Gastrocnemius medialis (tissue), 4 donors: ENCODE results near the gene SSR4. TPM values are rescaled to one million over a fixed set of nuclear protein-coding genes. Genes with fewer than 3 reads are reported as not detected.

Experiments used
- ATAC-seq, 2 donors: fragments of 150-250 bp; one replicate each; pipeline ENCODE4 v1.9.1; 2016
- DNase-seq, 2 donors: peaks; one replicate each; pipeline ENCODE4 v3.0.0-alpha.2; 2019
- H3K27ac ChIP-seq, 4 donors: fragments of 200-600 bp; sonication (generic); 1 replicate in 1 of 4; 2 replicates in 3 of 4; pipeline ENCODE4 v1.5.1; 2016 to 2018; ENCODE audit warnings: mild to moderate bottlenecking in 2 of 4, moderate library complexity in 1 of 4
- H3K27me3 ChIP-seq, 3 donors: fragments of 200-600 bp; sonication (generic) in 2 of 3; 1 replicate in 1 of 3; 2 replicates in 2 of 3; pipeline versions ENCODE4 v1.5.1 to v1.6.0; 2016 to 2019; ENCODE audit warnings: mild to moderate bottlenecking in 1 of 3, moderate library complexity in 1 of 3
- H3K36me3 ChIP-seq, 2 donors: fragments of 200-600 bp; sonication (generic) in 1 of 2; one replicate each; pipeline ENCODE4 v1.5.1; 2017 to 2018
- H3K4me1 ChIP-seq, 2 donors: fragments of 200-600 bp; sonication (generic) in 1 of 2; one replicate each; pipeline ENCODE4 v1.5.1; 2016 to 2017; ENCODE audit warnings: mild to moderate bottlenecking in 2 of 2
- H3K4me3 ChIP-seq, 4 donors: fragments of 200-600 bp; sonication (generic) in 3 of 4; 1 replicate in 1 of 4; 2 replicates in 3 of 4; pipeline ENCODE4 v1.5.1; 2016 to 2019; ENCODE audit warnings: mild to moderate bottlenecking in 2 of 4
- H3K9me3 ChIP-seq, 3 donors: fragments of 200-600 bp; sonication (generic) in 2 of 3; 1 replicate in 1 of 3; 2 replicates in 2 of 3; pipeline ENCODE4 v1.5.1; 2016 to 2019
- POLR2A ChIP-seq, 2 donors: fragments of 450-650 bp; IDR thresholded peaks; one replicate each; pipeline ENCODE4 v1.6.1; 2017; ENCODE audit warnings: antibody characterized with exemption in 2 of 2, mild to moderate bottlenecking in 2 of 2, moderate library complexity in 2 of 2
- in situ Hi-C, 4 donors: fragments of 200-750 bp; cut with MboI; loops; one replicate each; pipeline versions ENCODE4 v1.15.0 to v1.8.0; 2017; ENCODE audit warnings: low sequenced_read_pairs in 4 of 4
- intact Hi-C: fragments of 100-400 bp; cut with DNase I; formaldehyde crosslinking; loops from one replicate; pipeline ENCODE4 v1.15.1; 2023; ENCODE audit warnings: low total_unique reads
- total RNA-seq, 4 donors: library from RNA; depleted of rRNA; stranded (reverse); fragments of >200 nt; gene quantifications; one replicate each; pipeline versions ENCODE4 v1.1.0 to v1.2.3, GENCODE V29; 2016
- TF ChIP-seq, protein P1 (sequence below), 5 experiments: fragments of 450-650 bp in 3 of 5; fragments of 200-600 bp in 2 of 5; sonication (generic) in 2 of 5; IDR thresholded peaks in 4 of 5; conservative IDR thresholded peaks in 1 of 5; 1 replicate in 4 of 5; 2 replicates in 1 of 5; pipeline ENCODE4 v1.5.1; 2016 to 2019; ENCODE audit warnings: antibody characterized with exemption in 5 of 5, mild to moderate bottlenecking in 3 of 5, moderate library complexity in 3 of 5

SSR4 gene
- total RNA-seq, 4 donors from 2014 or later: 73.9 to 111 (median 93.4) TPM

DNA sequence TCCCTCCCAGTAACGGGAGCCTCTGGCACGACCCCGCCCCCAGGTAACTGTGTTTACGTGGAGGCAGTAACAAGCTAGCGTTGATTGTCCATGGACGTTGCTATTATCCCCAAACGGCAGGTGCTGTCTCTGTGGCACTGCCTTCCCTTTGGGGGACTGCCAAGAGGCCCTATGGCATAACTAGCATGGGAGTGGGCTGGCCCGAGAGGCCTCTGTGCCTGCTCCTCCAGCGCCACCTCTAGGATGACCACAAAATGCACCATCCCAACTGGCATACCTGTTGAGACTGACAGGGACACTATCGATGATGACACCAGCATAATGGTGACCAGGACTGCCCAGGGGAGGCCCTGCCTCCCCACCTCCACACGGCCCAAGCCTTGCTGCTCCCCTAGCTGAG lies 12.2 kb upstream of the SSR4 start:
- in situ Hi-C loops (loop anchor here in 3 of 4 donors (25.0 kb wide), 2 partner anchors 155 to 180 kb away; partner anchors contain the start of genes HCFC1 (in 2 of the 3), TMEM187 (in 2 of the 3), ARHGAP4 (in 1 of the 3) and NAA10 (in 1 of the 3)), intact Hi-C loops (loop anchor here (1.0 kb wide), 1 partner anchor 18 kb away; the partner anchor contains the start of gene PLXNB3)
- H3K9me3 ChIP-seq: no peaks in the 10 kb centered on the region
- DNase-seq (peak; percentile 30 to 81), ATAC-seq (peak; percentile 35 to 65)
- no peaks in the 10 kb centered on the region for H3K27me3 ChIP-seq
- peaks cover 0 to 4% of the 10 kb centered on the region in 2 donors for H3K36me3 ChIP-seq
- TF ChIP-seq POLR2A (IDR thresholded peaks at IDR 0.05): no peak
- TF ChIP-seq, protein P1, sequence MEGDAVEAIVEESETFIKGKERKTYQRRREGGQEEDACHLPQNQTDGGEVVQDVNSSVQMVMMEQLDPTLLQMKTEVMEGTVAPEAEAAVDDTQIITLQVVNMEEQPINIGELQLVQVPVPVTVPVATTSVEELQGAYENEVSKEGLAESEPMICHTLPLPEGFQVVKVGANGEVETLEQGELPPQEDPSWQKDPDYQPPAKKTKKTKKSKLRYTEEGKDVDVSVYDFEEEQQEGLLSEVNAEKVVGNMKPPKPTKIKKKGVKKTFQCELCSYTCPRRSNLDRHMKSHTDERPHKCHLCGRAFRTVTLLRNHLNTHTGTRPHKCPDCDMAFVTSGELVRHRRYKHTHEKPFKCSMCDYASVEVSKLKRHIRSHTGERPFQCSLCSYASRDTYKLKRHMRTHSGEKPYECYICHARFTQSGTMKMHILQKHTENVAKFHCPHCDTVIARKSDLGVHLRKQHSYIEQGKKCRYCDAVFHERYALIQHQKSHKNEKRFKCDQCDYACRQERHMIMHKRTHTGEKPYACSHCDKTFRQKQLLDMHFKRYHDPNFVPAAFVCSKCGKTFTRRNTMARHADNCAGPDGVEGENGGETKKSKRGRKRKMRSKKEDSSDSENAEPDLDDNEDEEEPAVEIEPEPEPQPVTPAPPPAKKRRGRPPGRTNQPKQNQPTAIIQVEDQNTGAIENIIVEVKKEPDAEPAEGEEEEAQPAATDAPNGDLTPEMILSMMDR (IDR thresholded peaks at IDR 0.05 in 4 of 5, conservative IDR thresholded peaks at IDR 0.05 in 1 of 5): peak in 3 of 5 experiments; percentile 13 to 44 (median 26)
- peak overlapping the region in 1 of 4 donors; percentile 52 for H3K4me3 ChIP-seq
- peak overlapping the region; percentile 88 to 94 (median 90) for H3K27ac ChIP-seq
- H3K4me1 ChIP-seq: peaks cover 0 to 30% of the 10 kb centered on the region in 2 donors

DNA sequence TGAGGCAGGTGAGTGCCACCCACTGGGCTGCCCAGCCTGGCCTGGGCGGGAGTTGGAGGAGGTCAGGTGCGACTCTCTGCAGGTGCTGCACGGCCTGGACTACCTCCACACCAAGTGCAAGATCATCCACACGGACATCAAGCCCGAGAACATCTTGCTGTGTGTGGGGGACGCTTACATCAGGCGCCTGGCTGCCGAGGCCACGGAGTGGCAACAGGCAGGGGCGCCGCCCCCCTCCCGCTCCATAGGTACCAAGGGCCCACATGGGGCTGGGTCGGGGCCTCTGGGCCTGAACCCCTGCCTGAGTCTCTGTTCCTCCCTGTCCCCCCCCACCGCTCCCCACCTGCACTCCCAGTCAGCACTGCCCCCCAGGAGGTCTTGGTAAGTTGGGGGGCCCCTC lies 11.6 kb upstream of the SSR4 start:
- no peak overlapping the region for H3K4me3 ChIP-seq
- H3K4me1 ChIP-seq: peaks cover 0 to 30% of the 10 kb centered on the region in 2 donors
- peak overlapping the region in 2 of 4 donors; percentile 20 to 91 for H3K27ac ChIP-seq
- in situ Hi-C loops (loop anchor here in 3 of 4 donors (25.0 kb wide), 2 partner anchors 154 to 179 kb away; partner anchors contain the start of genes HCFC1 (in 2 of the 3), TMEM187 (in 2 of the 3), ARHGAP4 (in 1 of the 3) and NAA10 (in 1 of the 3)), intact Hi-C loops (loop anchor here (1.0 kb wide), 1 partner anchor 19 kb away; the partner anchor contains the start of gene PLXNB3)
- TF ChIP-seq, protein P1 (IDR thresholded peaks at IDR 0.05 in 4 of 5, conservative IDR thresholded peaks at IDR 0.05 in 1 of 5): no peak
- TF ChIP-seq POLR2A (IDR thresholded peaks at IDR 0.05): no peak
- no peak for ATAC-seq
- H3K27me3 ChIP-seq: no peaks in the 10 kb centered on the region
- H3K9me3 ChIP-seq: no peaks in the 10 kb centered on the region
- no peak for DNase-seq
- peaks cover 0 to 10% of the 10 kb centered on the region in 2 donors for H3K36me3 ChIP-seq

- peaks cover 0 to 11% of the 10 kb centered on the region in 2 donors for H3K36me3 ChIP-seq
- in situ Hi-C loops (loop anchor here in 3 of 4 donors (25.0 kb wide), 2 partner anchors 154 to 179 kb away; partner anchors contain the start of genes HCFC1 (in 2 of the 3), TMEM187 (in 2 of the 3), ARHGAP4 (in 1 of the 3) and NAA10 (in 1 of the 3)), intact Hi-C loops (no loop called here)
- TF ChIP-seq POLR2A (IDR thresholded peaks at IDR 0.05): no peak
- TF ChIP-seq, protein P1 (IDR thresholded peaks at IDR 0.05 in 4 of 5, conservative IDR thresholded peaks at IDR 0.05 in 1 of 5): no peak
- no peak overlapping the region for H3K4me3 ChIP-seq
- no peaks in the 10 kb centered on the region for H3K27me3 ChIP-seq
- no peaks in the 10 kb centered on the region for H3K9me3 ChIP-seq
- DNase-seq (no peak), ATAC-seq (no peak)
- H3K4me1 ChIP-seq: peaks cover 0 to 30% of the 10 kb centered on the region in 2 donors
- H3K27ac ChIP-seq: peak overlapping the region in 2 of 4 donors; percentile 20 to 91
Measured at GRCh38 chrX:153783378-153784013, 11.0 kb upstream of the SSR4 start.

DNA sequence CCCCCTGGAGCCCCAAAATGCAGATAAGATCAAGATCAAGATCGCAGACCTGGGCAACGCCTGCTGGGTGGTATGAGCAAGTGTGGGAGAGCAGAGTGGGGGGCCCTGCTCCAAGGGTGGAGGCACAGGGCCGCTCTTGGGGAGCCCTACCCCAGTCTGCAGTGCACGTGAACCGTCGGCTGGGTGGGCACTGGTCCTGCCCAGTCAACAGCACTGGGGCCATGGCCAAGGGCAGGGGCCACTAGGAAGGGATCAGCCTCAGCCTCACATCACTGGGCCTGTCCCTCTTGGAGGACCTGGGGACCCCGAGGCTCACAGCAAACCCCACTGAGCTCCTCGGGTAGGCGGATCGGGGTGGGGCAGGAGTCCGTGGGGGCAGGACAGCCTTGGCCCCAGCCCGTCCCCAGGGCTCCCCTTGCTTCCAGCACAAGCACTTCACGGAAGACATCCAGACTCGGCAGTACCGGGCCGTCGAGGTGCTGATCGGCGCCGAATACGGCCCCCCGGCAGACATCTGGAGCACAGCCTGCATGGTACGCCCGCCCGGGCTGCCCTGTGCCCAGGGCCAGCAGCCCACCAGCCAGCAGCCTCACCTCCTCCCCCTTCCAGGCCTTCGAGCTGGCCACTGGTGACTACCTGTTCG lies 10.0 kb upstream of the SSR4 start:
- in situ Hi-C loops: loop anchor here in 3 of 4 donors (25.0 kb wide), 2 partner anchors 153 to 178 kb away; partner anchors contain the start of genes HCFC1 (in 2 of the 3), TMEM187 (in 2 of the 3), ARHGAP4 (in 1 of the 3) and NAA10 (in 1 of the 3)

More for the DNA sequence above, 10.0 kb upstream of the SSR4 start:
- TF ChIP-seq POLR2A (IDR thresholded peaks at IDR 0.05): no peak
- H3K4me3 ChIP-seq: no peak overlapping the region
- H3K27me3 ChIP-seq: no peaks in the 10 kb centered on the region
- H3K9me3 ChIP-seq: no peaks in the 10 kb centered on the region
- H3K27ac ChIP-seq: no peak overlapping the region
- ATAC-seq (no peak), DNase-seq (no peak)
- intact Hi-C loops: no loop called here
- H3K4me1 ChIP-seq: peaks cover 0 to 30% of the 10 kb centered on the region in 2 donors
- peaks cover 0 to 11% of the 10 kb centered on the region in 2 donors for H3K36me3 ChIP-seq
